Stimulated activated CD8-positive, alpha-beta memory T cell treated with anti-CD3 and anti-CD28 coated beads, Interleukin-2, amount 100 ng/mL, for 1 hour (primary cell): ENCODE measurements around the gene ASCL3.
"Not testable (repeated sequence)": the region's sequence is repeated elsewhere in the genome, so short reads cannot be mapped to it uniquely, and the experiment has no call there.

Experiments
- DNase-seq, 2 donors: peaks; one replicate each; pipeline ENCODE4 v3.0.0-alpha.2; 2020; ENCODE audit warnings: low read depth in 2 of 2

The ASCL3 gene

GRCh38 chr11:8910649-8911026 lies 32.2 kb downstream of the ASCL3 start:
- DNase-seq, result no peak

- DNase-seq, result no peak
Observed at GRCh38 chr11:8908099-8908498, 34.7 kb downstream of the ASCL3 start.

- DNase-seq, result no peak
Observed at GRCh38 chr11:8907116-8907515, 35.7 kb downstream of the ASCL3 start.

GRCh38 chr11:8905528-8906165 lies 37.2 kb downstream of the ASCL3 start:
- DNase-seq, result no peak

GRCh38 chr11:8899119-8899753 lies 43.6 kb downstream of the ASCL3 start:
- DNase-seq, result no peak

- DNase-seq, result not testable (repeated sequence)
Observed at GRCh38 chr11:8891185-8891584, 51.6 kb downstream of the ASCL3 start.
